GM12891 (cell line): Measurements from ENCODE around the gene CNTFR.

Source experiments
- POLR2A ChIP-seq: IDR thresholded peaks from 2 replicates; pipeline ENCODE4 v1.6.1; 2011; ENCODE audit warnings: low read depth, low read length, control low read depth
- POLR2AphosphoS5 ChIP-seq: IDR thresholded peaks from 2 replicates; pipeline ENCODE4 v1.6.1; 2011; ENCODE audit warnings: low read depth, low read length, control low read depth
- TAF1 ChIP-seq: IDR thresholded peaks from 2 replicates; pipeline ENCODE4 v1.6.1; 2011; ENCODE audit warnings: low read depth, low read length, control low read depth

DNA sequence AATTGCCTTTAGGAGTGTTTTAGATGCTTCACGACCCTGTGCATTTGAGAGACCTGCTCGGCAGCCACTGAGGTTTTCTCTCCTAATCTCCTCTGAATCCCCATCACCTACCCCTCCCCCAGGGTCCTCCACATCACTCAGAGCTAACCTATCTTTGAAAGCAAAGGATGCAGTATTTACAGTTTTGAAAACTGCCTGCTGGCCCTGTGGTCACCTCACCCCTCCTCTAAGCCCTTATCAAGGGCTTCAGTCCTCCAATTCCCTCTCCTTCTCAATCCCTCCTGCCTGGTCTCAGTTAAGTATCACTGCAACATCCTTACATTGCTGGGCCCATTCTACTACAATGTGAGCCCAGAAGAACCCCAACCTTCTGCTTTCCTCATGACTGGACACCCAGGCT, 17.8 kb upstream of the CNTFR start:
- no peak for TF ChIP-seq POLR2A
- no peak for TF ChIP-seq POLR2AphosphoS5
- no peak for TF ChIP-seq TAF1
